Measurements from ENCODE around the gene FEV.
A peak's percentile ranks its signal among the peaks of the same experiment; 100 is the strongest.
"Not testable (repeated sequence)": the region's sequence is repeated elsewhere in the genome, so short reads cannot be mapped to it uniquely, and the experiment has no call there.

FEV gene

GRCh38 chr2:218946621-218947020, 38.4 kb downstream of the FEV start:
- H4K8ac ChIP-seq (ENCODE audit: low read depth, low read length): no peak overlapping the region
- no peak overlapping the region for H2BK5ac ChIP-seq (ENCODE audit: low read length)
- no peak overlapping the region for H3K4me2 ChIP-seq (ENCODE audit: insufficient read depth, low read length, poor library complexity, severe bottlenecking)
- H2BK120ac ChIP-seq (ENCODE audit: low read depth, low read length): no peak overlapping the region
- H4K91ac ChIP-seq (ENCODE audit: low read depth, low read length, poor library complexity): no peak overlapping the region
- no peaks in the 10 kb centered on the region for H3K36me3 ChIP-seq (replicated peaks in 1 of 2; ENCODE audit: control insufficient read depth in 2 of 2, insufficient read depth in 2 of 2, low read length in 2 of 2)
- no peak overlapping the region for H2AFZ ChIP-seq (ENCODE audit: low read length)
- H3K4ac ChIP-seq (ENCODE audit: low read length): no peak overlapping the region
- H3K9me3 ChIP-seq (replicated peaks in 1 of 2; ENCODE audit: control insufficient read depth in 2 of 2, insufficient read depth in 1 of 2, low read depth in 1 of 2, low read length in 2 of 2): no peaks in the 10 kb centered on the region
- H3K27me3 ChIP-seq (ENCODE audit: control insufficient read depth in 3 of 3, insufficient read depth in 3 of 3, low read depth in 1 of 3, low read length in 3 of 3): peaks cover 0 to 17% (median 2%) of the 10 kb centered on the region in 3 experiments
- no peak overlapping the region for H3K4me3 ChIP-seq (ENCODE audit: low read length in 2 of 2)
- no CpG with 5 or more reads among the region's 1 CpG for WGBS, 2 donors (ENCODE audit: extremely low coverage in 2 of 2, insufficient read length in 2 of 2, insufficient replicate concordance in 1 of 2)
- H3K9ac ChIP-seq (ENCODE audit: low read depth, low read length, poor library complexity): no peak overlapping the region
- H3K14ac ChIP-seq (ENCODE audit: low read length): no peak overlapping the region
- no peak overlapping the region for H2AK5ac ChIP-seq (ENCODE audit: low read depth, low read length)
- H3K79me1 ChIP-seq (ENCODE audit: low read depth, low read length): no peaks in the 10 kb centered on the region
- no peaks in the 10 kb centered on the region for H3K4me1 ChIP-seq (ENCODE audit: control insufficient read depth in 2 of 2, insufficient read depth in 1 of 2, low read depth in 1 of 2, low read length in 2 of 2)
- no peak for DNase-seq (ENCODE audit: low spot score)
- no peak overlapping the region for H3K18ac ChIP-seq (ENCODE audit: low read length)
- no peak overlapping the region for H3K23ac ChIP-seq (ENCODE audit: low read depth, low read length, poor library complexity)
- H2BK15ac ChIP-seq (ENCODE audit: low read length): no peak overlapping the region
- H2BK12ac ChIP-seq (ENCODE audit: low read length): no peak overlapping the region
- H3K27ac ChIP-seq (replicated peaks; ENCODE audit: low read length): no peak overlapping the region

- H3K9me3 ChIP-seq (replicated peaks in 1 of 2; ENCODE audit: control insufficient read depth in 2 of 2, insufficient read depth in 1 of 2, low read depth in 1 of 2, low read length in 2 of 2): no peaks in the 10 kb centered on the region
- H2BK12ac ChIP-seq (ENCODE audit: low read length): no peak overlapping the region
- DNase-seq (ENCODE audit: low spot score): no peak
- H2BK15ac ChIP-seq (ENCODE audit: low read length): no peak overlapping the region
- no peak overlapping the region for H2BK120ac ChIP-seq (ENCODE audit: low read depth, low read length)
- H2AK5ac ChIP-seq (ENCODE audit: low read depth, low read length): no peak overlapping the region
- H4K91ac ChIP-seq (ENCODE audit: low read depth, low read length, poor library complexity): no peak overlapping the region
- H2BK5ac ChIP-seq (ENCODE audit: low read length): no peak overlapping the region
- no peak overlapping the region for H3K9ac ChIP-seq (ENCODE audit: low read depth, low read length, poor library complexity)
- H3K4me1 ChIP-seq (ENCODE audit: control insufficient read depth in 2 of 2, insufficient read depth in 1 of 2, low read depth in 1 of 2, low read length in 2 of 2): no peaks in the 10 kb centered on the region
- H3K27ac ChIP-seq (replicated peaks; ENCODE audit: low read length): no peak overlapping the region
- H2AFZ ChIP-seq (ENCODE audit: low read length): no peak overlapping the region
- H3K4me2 ChIP-seq (ENCODE audit: insufficient read depth, low read length, poor library complexity, severe bottlenecking): no peak overlapping the region
- no peak overlapping the region for H4K8ac ChIP-seq (ENCODE audit: low read depth, low read length)
- no peak overlapping the region for H3K18ac ChIP-seq (ENCODE audit: low read length)
- peaks cover 0 to 14% (median 0%) of the 10 kb centered on the region in 3 experiments for H3K27me3 ChIP-seq (ENCODE audit: control insufficient read depth in 3 of 3, insufficient read depth in 3 of 3, low read depth in 1 of 3, low read length in 3 of 3)
- H3K79me1 ChIP-seq (ENCODE audit: low read depth, low read length): no peaks in the 10 kb centered on the region
- WGBS, 2 donors (ENCODE audit: extremely low coverage in 2 of 2, insufficient read length in 2 of 2, insufficient replicate concordance in 1 of 2): no CpG with 5 or more reads among the region's 1 CpG
- no peak overlapping the region for H3K14ac ChIP-seq (ENCODE audit: low read length)
- no peak overlapping the region for H3K4me3 ChIP-seq (ENCODE audit: low read length in 2 of 2)
- H3K36me3 ChIP-seq (replicated peaks in 1 of 2; ENCODE audit: control insufficient read depth in 2 of 2, insufficient read depth in 2 of 2, low read length in 2 of 2): no peaks in the 10 kb centered on the region
- no peak overlapping the region for H3K4ac ChIP-seq (ENCODE audit: low read length)
- H3K23ac ChIP-seq (ENCODE audit: low read depth, low read length, poor library complexity): no peak overlapping the region
Observed at GRCh38 chr2:218944759-218945404, 40.1 kb downstream of the FEV start.

GRCh38 chr2:218931751-218932150, 53.2 kb downstream of the FEV start:
- not testable (repeated sequence) for H3K79me1 ChIP-seq (ENCODE audit: low read depth, low read length); H3K9me3 ChIP-seq (replicated peaks in 1 of 2; ENCODE audit: control insufficient read depth in 2 of 2, insufficient read depth in 1 of 2, low read depth in 1 of 2, low read length in 2 of 2); H2BK5ac ChIP-seq (ENCODE audit: low read length); H3K4me2 ChIP-seq (ENCODE audit: insufficient read depth, low read length, poor library complexity, severe bottlenecking); H3K14ac ChIP-seq (ENCODE audit: low read length); H3K4me3 ChIP-seq (ENCODE audit: low read length in 2 of 2); H2BK120ac ChIP-seq (ENCODE audit: low read depth, low read length); H2BK12ac ChIP-seq (ENCODE audit: low read length); H3K4ac ChIP-seq (ENCODE audit: low read length); H4K91ac ChIP-seq (ENCODE audit: low read depth, low read length, poor library complexity); H2AFZ ChIP-seq (ENCODE audit: low read length); H2BK15ac ChIP-seq (ENCODE audit: low read length); H3K18ac ChIP-seq (ENCODE audit: low read length); DNase-seq (ENCODE audit: low spot score); H4K8ac ChIP-seq (ENCODE audit: low read depth, low read length); H3K23ac ChIP-seq (ENCODE audit: low read depth, low read length, poor library complexity); H3K27ac ChIP-seq (replicated peaks; ENCODE audit: low read length); H3K4me1 ChIP-seq (ENCODE audit: control insufficient read depth in 2 of 2, insufficient read depth in 1 of 2, low read depth in 1 of 2, low read length in 2 of 2); H2AK5ac ChIP-seq (ENCODE audit: low read depth, low read length); H3K9ac ChIP-seq (ENCODE audit: low read depth, low read length, poor library complexity); H3K27me3 ChIP-seq (ENCODE audit: control insufficient read depth in 3 of 3, insufficient read depth in 3 of 3, low read depth in 1 of 3, low read length in 3 of 3); H3K36me3 ChIP-seq (replicated peaks in 1 of 2; ENCODE audit: control insufficient read depth in 2 of 2, insufficient read depth in 2 of 2, low read length in 2 of 2)
- WGBS, 2 donors (ENCODE audit: extremely low coverage in 2 of 2, insufficient read length in 2 of 2, insufficient replicate concordance in 1 of 2): no CpG with 5 or more reads among the region's 25 CpGs

Small RNAs within 50 kb of the gene (small RNA-seq; reads per million reads assigned to genes)
- gene MIR375 (ENCODE audit: insufficient read depth): 60.7 reads per million, percentile 94 among the genes with 10 or more reads in this experiment

All from neuronal stem cell (in vitro differentiated cells).